MM.1S (cell line): Measurements from ENCODE around the gene SLC35A2.

Experiments used
- EZH2 ChIP-seq: fragments of 300-600 bp; sonication (generic); optimal IDR thresholded peaks from 2 replicates; pipeline ENCODE3; 2017; ENCODE audit warnings: low read depth, mild to moderate bottlenecking, antibody characterized with exemption, low read length, mixed read lengths
- EZH2phosphoT487 ChIP-seq: fragments of 300-600 bp; sonication (generic); IDR thresholded peaks from 2 replicates; pipeline ENCODE4 v1.6.1; 2018; ENCODE audit warnings: antibody characterized with exemption, low read length
- TF ChIP-seq, protein P1 (sequence below): fragments of 300-600 bp; sonication (generic); IDR thresholded peaks from 2 replicates; pipeline ENCODE4 v1.5.1; 2016; ENCODE audit warnings: antibody characterized with exemption, low read length, mixed read lengths

DNA sequence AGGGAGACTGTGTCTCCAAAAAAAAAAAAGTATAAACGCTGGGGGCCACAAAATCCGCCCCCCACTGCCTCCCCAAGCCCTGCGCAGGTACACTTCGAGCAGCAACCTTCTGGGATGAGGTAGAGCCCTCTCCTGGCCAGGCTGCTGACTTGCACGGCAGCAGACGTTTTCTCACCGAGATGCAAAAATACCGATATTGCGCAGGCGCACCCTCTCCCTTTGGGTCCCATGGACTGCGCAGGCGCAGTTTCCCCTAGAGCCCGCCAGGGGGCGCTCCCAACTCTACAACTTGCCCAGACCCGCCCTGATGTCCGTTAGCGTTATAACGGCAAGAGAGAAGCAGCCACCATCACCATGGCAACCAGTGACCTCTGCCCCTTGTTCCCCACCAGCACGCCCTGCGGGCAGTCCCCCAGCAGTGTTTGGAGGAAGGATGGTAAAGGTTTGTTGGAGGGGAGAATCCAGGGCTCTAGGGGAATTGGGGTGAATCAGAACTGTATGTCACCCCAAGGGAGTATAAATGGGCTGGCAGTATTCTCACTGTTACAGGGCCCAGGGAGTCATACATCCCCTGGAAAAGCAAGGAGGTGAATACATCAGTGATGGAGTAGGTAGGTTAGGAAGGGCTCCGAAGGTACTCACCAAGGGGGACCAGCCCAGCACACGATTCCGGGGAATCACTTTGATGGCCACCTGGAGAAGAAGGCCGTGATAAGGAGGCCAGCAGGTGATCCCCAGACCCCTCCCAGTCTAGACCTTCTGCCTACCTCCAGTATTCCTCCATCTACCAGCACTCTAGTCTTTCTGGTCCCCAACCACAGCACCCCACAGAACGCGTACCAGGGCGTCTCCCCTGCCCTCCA is 5.9 kb upstream of the SLC35A2 start:
- TF ChIP-seq, protein P1, sequence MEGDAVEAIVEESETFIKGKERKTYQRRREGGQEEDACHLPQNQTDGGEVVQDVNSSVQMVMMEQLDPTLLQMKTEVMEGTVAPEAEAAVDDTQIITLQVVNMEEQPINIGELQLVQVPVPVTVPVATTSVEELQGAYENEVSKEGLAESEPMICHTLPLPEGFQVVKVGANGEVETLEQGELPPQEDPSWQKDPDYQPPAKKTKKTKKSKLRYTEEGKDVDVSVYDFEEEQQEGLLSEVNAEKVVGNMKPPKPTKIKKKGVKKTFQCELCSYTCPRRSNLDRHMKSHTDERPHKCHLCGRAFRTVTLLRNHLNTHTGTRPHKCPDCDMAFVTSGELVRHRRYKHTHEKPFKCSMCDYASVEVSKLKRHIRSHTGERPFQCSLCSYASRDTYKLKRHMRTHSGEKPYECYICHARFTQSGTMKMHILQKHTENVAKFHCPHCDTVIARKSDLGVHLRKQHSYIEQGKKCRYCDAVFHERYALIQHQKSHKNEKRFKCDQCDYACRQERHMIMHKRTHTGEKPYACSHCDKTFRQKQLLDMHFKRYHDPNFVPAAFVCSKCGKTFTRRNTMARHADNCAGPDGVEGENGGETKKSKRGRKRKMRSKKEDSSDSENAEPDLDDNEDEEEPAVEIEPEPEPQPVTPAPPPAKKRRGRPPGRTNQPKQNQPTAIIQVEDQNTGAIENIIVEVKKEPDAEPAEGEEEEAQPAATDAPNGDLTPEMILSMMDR = peak; percentile 85
- no peak for TF ChIP-seq EZH2
- TF ChIP-seq EZH2phosphoT487 = no peak
